Right lobe of liver (tissue), 4 donors: Measurements from ENCODE around the gene ZNF736.

Experiments used
- CTCF ChIP-seq, 4 donors: fragments of 200-600 bp in 3 of 4; fragments of 450-650 bp in 1 of 4; IDR thresholded peaks; one replicate each; pipeline versions ENCODE4 v1.5.1 to v1.8.0; 2016 to 2022; ENCODE audit warnings: antibody characterized with exemption in 4 of 4, mild to moderate bottlenecking in 2 of 4
- POLR2A ChIP-seq: fragments of 450-650 bp; IDR thresholded peaks from one replicate; pipeline ENCODE4 v1.6.1; 2017; ENCODE audit warnings: antibody characterized with exemption, mild to moderate bottlenecking
- donor health status: DM: no; HTN: no; CAD: no.
- donor health status: DM: no; HTN: no; CAD: no.
- donor health status: DM: no; HTN: yes; CAD: no.

DNA sequence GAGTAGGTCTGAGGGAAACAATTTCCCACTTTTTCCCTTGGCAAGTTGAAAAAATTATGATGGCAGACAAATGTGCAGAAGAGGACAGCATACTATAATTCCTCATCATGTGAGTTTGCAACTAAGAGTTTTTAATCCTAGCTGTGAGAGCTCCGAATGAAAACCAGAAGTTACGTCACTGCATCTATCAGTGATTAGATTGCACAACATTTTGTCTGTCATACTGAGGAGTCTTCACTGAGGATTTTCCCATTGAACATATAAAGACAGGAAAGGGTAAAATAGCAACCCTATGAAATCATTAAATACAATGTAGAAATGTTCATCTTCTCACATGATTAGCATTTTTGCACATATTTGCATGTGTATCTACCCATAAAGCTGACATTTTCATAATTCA, 45.8 kb downstream of the ZNF736 start:
- TF ChIP-seq POLR2A (no peak), CTCF (IDR thresholded peaks at IDR 0.05) (no peak)
